Endothelial cell of umbilical vein (primary cell): ENCODE results near the gene KCNJ6. TPM values are rescaled to one million over a fixed set of nuclear protein-coding genes. Genes with fewer than 3 reads are reported as not detected.
A peak's percentile ranks its signal among the peaks of the same experiment; 100 is the strongest.

Source experiments
- BruUV-seq: library from RNA; stranded (reverse); fragments of 400-500 nt; replicated peaks from 2 replicates; lab custom pipeline; 2021; lab: Mats Ljungman, UMichigan
- CTCF ChIA-PET: fragments of 300-600, 350-600 bp; sonication (Branson Sonifier 250); formaldehyde crosslinking; loops from one replicate; lab custom pipeline; 2021; ENCODE audit warnings: antibody characterized with exemption, inconsistent platforms; lab: Charles Lee
- POLR2A ChIA-PET: fragments of 300-600, 350-600 bp; sonication (Branson Sonifier 250); formaldehyde crosslinking; loops from one replicate; lab custom pipeline; 2021; ENCODE audit warnings: antibody characterized with exemption, inconsistent platforms; lab: Charles Lee
- DNase-seq: peaks from one replicate; pipeline ENCODE4 v3.0.0-alpha.2; 2011; ENCODE audit warnings: low read depth, low spot score
- FAIRE-seq: peaks from 2 replicates; lab custom pipeline; 2011; peaks lifted over from hg19 to GRCh38; lab: Jason Lieb, UNC
- H2AFZ ChIP-seq: 2 replicates; pipeline ENCODE4 v1.6.0; 2012; ENCODE audit warnings: low read depth, low read length, control low read depth, inconsistent platforms
- H3K27ac ChIP-seq: 2 replicates; pipeline ENCODE4 v1.5.1; 2011; ENCODE audit warnings: low read depth, mild to moderate bottlenecking, control low read depth, low read length, moderate library complexity; ENCODE audit not compliant: insufficient read depth
- H3K27me3 ChIP-seq, 2 experiments: 2 replicates each; pipeline versions ENCODE4 v1.6.0 to v1.6.1; 2011; ENCODE audit warnings: low read length in 2 of 2, mixed read lengths in 1 of 2; ENCODE audit not compliant: control insufficient read depth in 2 of 2, insufficient read depth in 2 of 2
- H3K36me3 ChIP-seq, 2 experiments: 2 replicates in 1 of 2; 3 replicates in 1 of 2; pipeline ENCODE4 v1.5.1; 2011; ENCODE audit warnings: low read length in 2 of 2, mild to moderate bottlenecking in 1 of 2, moderate library complexity in 1 of 2; ENCODE audit not compliant: control insufficient read depth in 2 of 2, insufficient read depth in 2 of 2; ENCODE audit errors: extremely low read depth in 1 of 2
- H3K4me1 ChIP-seq: 3 replicates; pipeline ENCODE4 v1.5.1; 2011; ENCODE audit warnings: mild to moderate bottlenecking, low read length; ENCODE audit not compliant: control insufficient read depth, insufficient read depth; ENCODE audit errors: extremely low read depth
- H3K4me2 ChIP-seq: 2 replicates; pipeline ENCODE4 v1.6.1; 2011; ENCODE audit warnings: low read length, control low read depth, mixed read lengths; ENCODE audit not compliant: insufficient read depth
- H3K4me3 ChIP-seq, 3 experiments: fragments of 200-600 bp in 1 of 3; sonication (generic), shearing (Covaris generic) in 1 of 3; replicated peaks in 1 of 3; 2 replicates each; pipeline ENCODE4 v1.5.1; 2011 to 2016; ENCODE audit warnings: control low read depth in 3 of 3, low read length in 3 of 3, mild to moderate bottlenecking in 2 of 3, inconsistent platforms in 1 of 3, low read depth in 1 of 3, moderate library complexity in 1 of 3; ENCODE audit not compliant: insufficient read depth in 1 of 3
- H3K79me2 ChIP-seq: 2 replicates; pipeline ENCODE4 v1.6.0; 2012; ENCODE audit warnings: low read length, inconsistent platforms; ENCODE audit not compliant: control insufficient read depth, insufficient read depth
- H3K9ac ChIP-seq: replicated peaks from 2 replicates; pipeline ENCODE3; 2011; ENCODE audit warnings: low read length, control low read depth; ENCODE audit not compliant: insufficient read depth; ENCODE audit errors: extremely low read depth
- H3K9me1 ChIP-seq: replicated peaks from 3 replicates; pipeline ENCODE4 v1.6.0; 2011; ENCODE audit warnings: mild to moderate bottlenecking, low read length; ENCODE audit not compliant: control insufficient read depth, insufficient read depth; ENCODE audit errors: extremely low read depth
- H3K9me3 ChIP-seq: replicated peaks from 2 replicates; pipeline ENCODE4 v1.5.1; 2012; ENCODE audit warnings: low read length, inconsistent platforms; ENCODE audit not compliant: control insufficient read depth, insufficient read depth
- H4K20me1 ChIP-seq: replicated peaks from 2 replicates; pipeline ENCODE3; 2011; ENCODE audit warnings: mild to moderate bottlenecking, low read length; ENCODE audit not compliant: control insufficient read depth, insufficient read depth; ENCODE audit errors: extremely low read depth
- CTCF ChIP-seq, 2 donors: IDR thresholded peaks; 1 replicate in 1 of 2; 2 replicates in 1 of 2; pipeline ENCODE4 v1.5.1; 2011; ENCODE audit warnings: low read length in 2 of 2, mild to moderate bottlenecking in 2 of 2, moderate library complexity in 2 of 2, control low read depth in 1 of 2, inconsistent platforms in 1 of 2, low read depth in 1 of 2; ENCODE audit not compliant: insufficient read depth in 1 of 2; ENCODE audit errors: extremely low read depth in 1 of 2
- EZH2 ChIP-seq: IDR thresholded peaks from 2 replicates; pipeline ENCODE4 v1.6.1; 2012; ENCODE audit warnings: borderline replicate concordance, low read depth, mild to moderate bottlenecking, moderate library complexity, low read length, inconsistent platforms; ENCODE audit not compliant: severe bottlenecking
- FOS ChIP-seq: IDR thresholded peaks from 2 replicates; pipeline ENCODE4 v1.6.1; 2011; ENCODE audit warnings: mild to moderate bottlenecking, low read length, moderate library complexity, borderline replicate concordance; ENCODE audit not compliant: insufficient read depth
- GATA2 ChIP-seq: IDR thresholded peaks from 2 replicates; pipeline ENCODE4 v1.7.0; 2011; ENCODE audit warnings: low read depth, mild to moderate bottlenecking, moderate library complexity, mixed read lengths, low read length; ENCODE audit not compliant: insufficient read length, insufficient read depth
- JUN ChIP-seq: IDR thresholded peaks from 2 replicates; pipeline ENCODE4 v1.6.1; 2011; ENCODE audit warnings: borderline replicate concordance, low read depth; ENCODE audit not compliant: insufficient read length, insufficient read depth
- MYC ChIP-seq: IDR thresholded peaks from one replicate; pipeline ENCODE4 v1.6.1; 2011; ENCODE audit warnings: mild to moderate bottlenecking, low read depth, low read length
- POLR2A ChIP-seq: IDR thresholded peaks from 2 replicates; pipeline ENCODE4 v1.6.1; 2012; ENCODE audit warnings: low read depth, mild to moderate bottlenecking, control low read depth, low read length
- POLR2AphosphoS5 ChIP-seq: IDR thresholded peaks from 2 replicates; pipeline ENCODE4 v1.6.1; 2012; ENCODE audit warnings: low read depth, mild to moderate bottlenecking, control low read depth, low read length, moderate library complexity; ENCODE audit not compliant: insufficient read depth
- dilution Hi-C: fragments of 300-500 bp; cut with MboI; formaldehyde crosslinking; loops from one replicate; pipeline ENCODE4 v1.15.0; 2019; ENCODE audit warnings: low sequenced_read_pairs; ENCODE audit not compliant: extremely low pct_ligation_motif_present
- intact Hi-C: fragments of 100-400 bp; cut with micrococcal nuclease; formaldehyde crosslinking; loops from one replicate; pipeline ENCODE4 v1.10.0; 2022
- polyA plus RNA-seq, 4 experiments: library from polyadenylated mRNA; depleted of rRNA in 3 of 4; stranded (reverse) in 3 of 4; unstranded in 1 of 4; fragments of >200 nt; gene quantifications; 2 replicates each; pipeline versions ENCODE4 v1.2.1 to v1.2.3, GENCODE V29; 2011 to 2012; ENCODE audit warnings: missing spikeins in 1 of 4
- total RNA-seq: library from RNA; stranded (reverse); gene quantifications from 2 replicates; pipeline ENCODE4 v1.2.3, GENCODE V29; 2021
- TF ChIP-seq, protein P1 (sequence below): IDR thresholded peaks from 2 replicates; pipeline ENCODE4 v1.6.1; 2011; ENCODE audit not compliant: insufficient read depth, insufficient read length

KCNJ6 gene
- total and polyA plus RNA-seq, 2 donors (not counting 3 experiments of a cell fraction or from before 2014, with no cell fraction given), result not detected

DNA sequence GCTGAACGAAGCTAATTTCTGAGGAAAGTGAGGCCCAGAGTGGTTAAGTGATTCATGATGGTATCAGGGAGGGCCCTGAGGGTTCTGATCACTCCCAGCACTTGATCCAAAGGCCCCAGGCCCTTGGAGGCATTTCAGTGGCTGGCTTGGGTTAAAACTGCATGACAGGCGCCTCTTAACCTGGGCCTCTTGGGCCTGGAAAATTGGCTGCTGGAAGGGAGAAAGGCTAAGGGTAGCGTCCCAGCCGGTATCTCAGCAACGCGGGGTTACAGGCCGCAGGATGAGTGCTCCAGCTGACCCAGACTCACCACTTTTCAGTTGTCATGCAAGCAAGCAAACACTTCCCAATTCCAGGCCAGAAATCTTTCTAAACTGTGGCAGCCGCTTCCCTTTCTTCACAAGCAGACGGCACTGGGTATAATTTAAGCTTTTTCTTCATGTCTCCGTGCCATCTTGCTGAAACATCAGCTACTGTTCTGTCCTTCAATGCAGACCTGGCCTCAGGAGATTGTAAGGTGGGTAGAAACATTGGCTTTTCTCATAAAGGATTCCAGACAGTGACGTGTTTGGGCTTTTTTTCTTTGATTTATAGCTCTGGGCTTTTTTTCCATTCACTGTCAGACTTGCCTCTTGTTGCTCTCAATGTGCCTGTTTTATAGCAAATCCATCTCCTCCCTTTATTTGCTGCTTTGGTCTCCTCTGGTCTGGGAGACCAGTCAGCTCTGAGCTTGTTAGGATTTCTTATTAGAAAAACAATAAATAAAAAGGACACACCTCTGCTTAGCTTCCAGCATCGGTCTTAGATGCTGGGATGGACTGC is 229.1 kb downstream of the KCNJ6 start:
- POLR2A ChIA-PET, result interaction anchor here (0.6 kb wide), 1 partner anchor 15 kb away, joined by 5 read pairs; no protein-coding TSS in a partner anchor

DNA sequence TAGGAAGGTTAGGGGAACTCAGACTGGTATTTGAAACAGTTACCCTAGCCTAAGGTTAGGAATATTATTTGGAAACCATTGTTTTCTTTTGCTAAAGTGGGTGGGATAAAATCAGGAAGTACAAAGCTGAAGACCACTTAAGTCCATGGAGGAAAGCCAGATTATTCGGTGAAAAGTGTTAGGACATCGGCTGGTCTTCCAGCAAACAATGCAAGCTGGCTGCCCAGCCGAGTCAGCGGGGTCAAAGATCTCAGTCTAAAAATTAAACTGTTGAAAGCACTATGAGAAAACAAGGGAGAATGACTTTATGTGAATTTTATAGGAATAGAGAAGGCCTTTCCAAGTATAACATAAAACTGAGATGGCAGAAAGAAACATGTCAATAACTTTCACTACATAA is 231.7 kb downstream of the KCNJ6 start:
- peaks cover 6 to 17% of the 10 kb centered on the region in 2 experiments for H3K27me3 ChIP-seq
- H3K79me2 ChIP-seq, result no peaks in the 10 kb centered on the region
- H3K9me3 ChIP-seq, result no peaks in the 10 kb centered on the region
- no peak for FAIRE-seq
- ChIA-PET CTCF (no interaction called here), POLR2A (no interaction called here)
- no peaks in the 10 kb centered on the region for H3K36me3 ChIP-seq
- peak; percentile 21 for DNase-seq
- H3K4me3 ChIP-seq, result no peak overlapping the region
- TF ChIP-seq POLR2AphosphoS5 (no peak), MYC (no peak), GATA2 (no peak), FOS (no peak), POLR2A (no peak), EZH2 (no peak), CTCF (IDR thresholded peaks at IDR 0.05; ENCODE audit: extremely low read depth in 1 of 2, insufficient read depth in 1 of 2, low read depth in 1 of 2, low read length in 2 of 2) (no peak), JUN (no peak)
- TF ChIP-seq, protein P1, sequence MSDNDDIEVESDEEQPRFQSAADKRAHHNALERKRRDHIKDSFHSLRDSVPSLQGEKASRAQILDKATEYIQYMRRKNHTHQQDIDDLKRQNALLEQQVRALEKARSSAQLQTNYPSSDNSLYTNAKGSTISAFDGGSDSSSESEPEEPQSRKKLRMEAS, result no peak
- H2AFZ ChIP-seq, result no peak overlapping the region
- no peaks in the 10 kb centered on the region for H4K20me1 ChIP-seq
- H3K9ac ChIP-seq, result no peak overlapping the region
- H3K4me2 ChIP-seq, result no peak overlapping the region
- dilution Hi-C loops (no loop called here), intact Hi-C loops (no loop called here)
- BruUV-seq, result no TSS peak
- H3K4me1 ChIP-seq, result no peaks in the 10 kb centered on the region
- H3K27ac ChIP-seq, result no peak overlapping the region
- H3K9me1 ChIP-seq, result no peaks in the 10 kb centered on the region

More for the DNA sequence above, 229.1 kb downstream of the KCNJ6 start:
- H2AFZ ChIP-seq, result no peak overlapping the region
- peaks cover 8 to 14% of the 10 kb centered on the region in 2 experiments for H3K27me3 ChIP-seq
- H3K79me2 ChIP-seq, result no peaks in the 10 kb centered on the region
- dilution Hi-C loops (no loop called here), intact Hi-C loops (no loop called here)
- H3K4me1 ChIP-seq, result no peaks in the 10 kb centered on the region
- FAIRE-seq (no peak), DNase-seq (no peak)
- H3K36me3 ChIP-seq, result no peaks in the 10 kb centered on the region
- H3K27ac ChIP-seq, result no peak overlapping the region
- no peak overlapping the region for H3K4me2 ChIP-seq
- CTCF ChIA-PET, result interaction anchor here (1.2 to 2.6 kb wide), 4 partner anchors 9 to 22 kb away, joined by 4 to 13 read pairs (median 8); no protein-coding TSS in a partner anchor
- no peak overlapping the region for H3K9ac ChIP-seq
- no peaks in the 10 kb centered on the region for H4K20me1 ChIP-seq
- TF ChIP-seq POLR2A, result no peak
- BruUV-seq, result no TSS peak
- no peak overlapping the region for H3K4me3 ChIP-seq
- H3K9me3 ChIP-seq, result no peaks in the 10 kb centered on the region
- H3K9me1 ChIP-seq, result no peaks in the 10 kb centered on the region
